Endometrial microvascular endothelial cells (primary cell): ENCODE results near the gene RC3H2. TPM values are rescaled to one million over a fixed set of nuclear protein-coding genes. Genes with fewer than 3 reads are reported as not detected.
"Not testable (repeated sequence)": the region's sequence is repeated elsewhere in the genome, so short reads cannot be mapped to it uniquely, and the experiment has no call there.

Experiments used
- in situ Hi-C: cut with HindIII; loops from 2 replicates; pipeline ENCODE4 v1.10.0; 2017; ENCODE audit warnings: low sequenced_read_pairs, low pct_unique_long_range_greater_than_20kb; ENCODE audit errors: inconsistent ontology term
- total RNA-seq: library from RNA; depleted of rRNA; stranded (reverse); fragments of >200 nt; gene quantifications from one replicate; pipeline ENCODE4 v1.2.3, GENCODE V29; 2015; ENCODE audit errors: inconsistent ontology term

RC3H2 gene
- total RNA-seq, 1 donor from 2014 or later, result 41.8 TPM

DNA sequence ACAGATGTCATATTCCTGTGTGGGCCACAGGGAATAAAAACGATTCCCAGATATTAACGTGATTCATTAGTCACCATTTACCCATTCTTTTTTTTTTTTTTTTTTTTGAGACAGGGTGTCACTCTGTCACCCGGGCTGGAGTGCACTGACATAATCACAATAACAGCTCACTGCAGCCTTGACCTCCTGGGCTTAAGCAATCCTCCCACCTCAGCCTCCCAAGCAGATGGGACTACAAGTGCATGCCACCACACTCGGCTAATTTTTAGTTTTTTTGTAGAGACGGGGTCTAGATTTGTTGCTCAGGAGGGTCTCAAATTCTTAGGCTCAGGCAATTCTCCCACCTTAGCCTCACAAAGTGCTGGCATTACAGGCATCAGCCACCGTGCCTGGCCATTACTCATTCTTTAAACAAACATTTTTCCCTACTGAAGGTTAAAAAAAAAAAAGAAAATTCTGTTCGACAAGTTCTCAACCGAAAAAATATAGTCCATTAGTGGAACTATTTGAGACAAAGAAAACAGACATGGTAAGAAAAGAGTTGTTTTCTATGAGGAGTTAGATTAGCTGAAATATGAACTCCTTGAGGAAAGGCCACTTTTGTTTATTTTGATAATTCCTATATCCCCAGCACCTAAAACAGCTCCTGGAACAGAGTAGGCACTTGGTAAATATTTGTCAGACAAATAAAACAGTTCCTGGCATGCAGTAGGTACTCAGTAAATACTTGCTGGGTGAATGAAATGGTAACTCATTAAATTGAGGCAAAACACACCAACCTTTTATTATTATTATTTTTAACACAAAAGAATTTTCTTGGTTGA, 44.6 kb downstream of the RC3H2 start:
- in situ Hi-C loops, result no loop called here

DNA sequence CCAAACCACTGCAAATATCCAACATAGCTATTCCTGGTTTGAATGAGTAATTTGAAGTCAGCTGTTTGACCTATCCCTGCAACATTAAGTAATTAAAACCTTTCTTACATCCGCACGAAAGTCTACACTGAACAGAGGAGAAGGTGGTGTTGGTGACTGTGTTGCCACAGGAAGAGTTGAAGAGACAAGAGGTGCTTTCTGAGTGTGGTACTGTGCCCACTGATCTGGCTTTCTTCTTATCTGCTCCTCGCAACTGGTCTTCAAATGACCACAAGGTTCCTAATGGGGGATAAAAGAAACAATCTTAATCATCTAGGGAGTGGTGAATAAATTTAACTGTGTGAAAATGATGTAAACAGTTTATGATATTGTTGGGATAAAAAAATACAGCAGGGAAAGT, 47.3 kb downstream of the RC3H2 start:
- in situ Hi-C loops, result no loop called here

DNA sequence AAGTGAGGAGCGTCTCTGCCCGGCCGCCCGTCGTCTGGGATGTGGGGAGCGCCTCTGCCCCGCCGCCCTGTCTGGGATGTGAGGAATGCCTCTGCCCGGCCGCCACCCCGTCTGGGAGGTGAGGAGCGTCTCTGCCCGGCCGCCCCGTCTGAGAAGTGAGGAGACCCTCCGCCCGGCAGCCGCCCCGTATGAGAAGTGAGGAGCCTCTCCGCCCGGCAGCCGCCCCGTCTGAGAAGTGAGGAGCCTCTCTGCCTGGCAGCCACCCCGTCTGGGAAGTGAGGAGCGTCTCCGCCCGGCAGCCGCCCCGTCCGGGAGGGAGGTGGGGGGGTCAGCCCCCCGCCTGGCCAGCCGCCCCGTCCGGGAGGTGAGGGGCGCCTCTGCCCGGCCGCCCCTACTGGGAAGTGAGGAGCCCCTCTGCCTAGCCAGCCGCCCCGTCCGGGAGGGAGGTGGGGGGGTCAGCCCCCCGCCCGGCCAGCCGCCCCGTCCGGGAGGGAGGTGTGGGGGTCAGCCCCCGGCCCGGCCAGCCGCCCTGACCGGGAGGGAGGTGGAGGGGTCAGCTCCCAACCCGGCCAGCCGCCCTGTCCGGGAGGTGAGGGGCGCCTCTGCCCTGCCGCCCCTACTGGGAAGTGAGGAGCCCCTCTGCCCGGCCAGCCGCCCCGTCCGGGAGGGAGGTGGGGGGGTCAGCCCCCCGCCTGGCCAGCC, 52.9 kb downstream of the RC3H2 start:
- in situ Hi-C loops, result not testable (repeated sequence)

DNA sequence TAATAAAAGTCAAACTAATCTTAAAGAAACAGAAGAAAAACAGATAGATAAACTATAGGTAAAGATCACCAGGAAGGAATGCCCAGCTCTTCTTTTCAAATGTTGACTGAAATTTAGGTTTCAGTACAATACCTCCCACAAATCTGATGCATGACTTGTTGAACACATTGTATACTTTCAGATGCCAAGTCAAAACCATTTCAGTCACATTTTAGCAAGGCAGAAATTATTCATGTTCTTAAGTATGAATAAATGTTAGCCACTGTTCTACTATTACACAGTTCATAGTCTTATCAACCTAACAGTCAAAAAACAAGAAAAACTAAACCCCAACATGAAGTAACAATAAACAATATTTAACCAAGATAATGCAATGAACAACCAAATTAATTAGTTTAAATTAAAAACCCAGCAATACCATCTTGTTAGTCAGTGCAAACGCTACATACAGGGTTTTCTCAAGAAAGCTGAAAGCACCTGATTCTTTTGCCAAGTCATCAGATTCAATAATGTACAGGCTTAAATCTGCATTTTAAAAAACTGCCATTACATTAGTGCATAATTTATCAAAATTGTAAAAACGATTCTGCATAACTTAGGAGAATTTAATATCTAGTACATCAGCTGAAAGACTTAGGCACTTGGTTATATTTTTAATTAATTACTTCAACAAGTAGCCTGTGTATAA, 56.8 kb downstream of the RC3H2 start:
- in situ Hi-C loops, result no loop called here

DNA sequence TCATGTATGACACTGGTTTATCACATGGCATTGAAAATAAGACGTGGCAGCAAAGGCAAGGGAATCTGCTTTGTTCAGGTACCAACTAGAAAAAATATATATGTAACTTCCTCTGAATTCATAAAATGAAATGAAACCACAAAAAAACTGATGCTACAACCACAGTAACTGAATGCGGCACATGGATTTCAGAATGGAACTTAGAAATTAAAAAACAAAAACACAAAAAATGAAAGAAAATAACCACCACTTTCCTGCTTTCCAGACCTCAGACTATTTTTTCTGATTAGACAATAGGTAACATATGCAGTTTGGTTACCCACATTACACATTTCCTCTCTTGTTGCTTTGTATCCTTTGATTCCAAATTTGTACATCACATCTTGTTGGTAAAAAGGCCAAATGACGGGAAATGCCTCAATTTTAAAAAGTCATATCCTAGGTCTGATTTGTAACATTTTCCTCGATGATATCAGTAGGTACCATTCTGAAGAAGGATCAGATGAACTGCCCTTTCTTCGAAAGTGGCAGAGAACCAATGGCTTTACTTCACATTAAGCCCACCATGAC, 58.7 kb downstream of the RC3H2 start:
- in situ Hi-C loops, result no loop called here

DNA sequence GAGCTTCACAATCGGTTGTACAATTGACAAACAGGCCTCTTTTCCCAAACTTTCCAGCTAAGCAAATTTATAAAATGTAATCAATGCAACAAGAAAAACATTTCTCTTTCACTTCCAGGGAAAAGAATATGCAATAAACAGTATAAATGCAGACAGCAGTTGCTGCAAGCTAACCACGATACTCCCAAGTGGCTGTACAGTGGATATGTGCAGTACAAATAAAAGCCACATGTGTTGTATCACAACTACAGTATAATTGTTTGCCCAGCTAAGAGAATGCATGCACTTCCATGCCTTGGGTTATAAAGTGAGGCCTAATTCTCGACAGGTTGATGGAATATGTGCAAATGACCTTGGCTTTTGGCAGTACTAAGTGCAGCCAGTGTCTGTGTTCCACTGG, 60.0 kb downstream of the RC3H2 start:
- in situ Hi-C loops, result no loop called here

DNA sequence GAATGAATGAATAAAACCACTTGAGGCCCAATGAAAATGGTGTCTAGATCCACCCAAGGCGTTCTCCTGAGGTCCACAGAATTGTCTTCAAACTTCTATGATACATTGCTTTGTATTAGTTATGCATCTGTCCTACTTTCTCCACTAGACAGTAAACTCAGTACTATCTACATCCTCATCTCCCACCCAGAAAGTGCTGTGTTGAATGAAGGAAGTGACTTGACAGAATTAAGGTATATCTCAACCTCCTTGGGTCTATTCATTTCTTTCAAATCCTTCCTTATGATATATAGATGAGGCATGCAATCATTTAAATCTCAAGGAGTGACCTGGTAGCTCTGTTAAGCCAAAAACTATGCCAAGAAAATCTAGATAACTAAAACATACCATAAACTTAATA, 61.0 kb downstream of the RC3H2 start:
- in situ Hi-C loops, result no loop called here

DNA sequence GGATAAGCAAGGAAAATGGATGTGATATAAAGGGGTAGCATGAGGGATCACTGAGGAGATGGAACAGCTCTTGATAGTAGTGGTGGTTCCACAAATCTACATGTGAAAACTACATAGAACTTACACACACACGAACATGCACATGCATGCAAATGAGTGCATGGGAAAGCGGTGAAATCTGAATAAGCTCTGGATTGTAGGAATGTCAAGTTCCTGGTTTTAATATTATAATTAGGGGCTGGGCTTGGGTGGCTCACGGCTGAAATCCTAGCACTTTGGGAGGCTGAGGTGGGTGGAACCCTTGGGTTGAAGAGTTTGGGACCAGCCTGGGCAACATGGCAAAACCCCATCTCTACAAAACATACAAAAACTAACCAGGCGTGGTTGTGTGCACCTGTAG, 63.7 kb downstream of the RC3H2 start:
- in situ Hi-C loops, result no loop called here

DNA sequence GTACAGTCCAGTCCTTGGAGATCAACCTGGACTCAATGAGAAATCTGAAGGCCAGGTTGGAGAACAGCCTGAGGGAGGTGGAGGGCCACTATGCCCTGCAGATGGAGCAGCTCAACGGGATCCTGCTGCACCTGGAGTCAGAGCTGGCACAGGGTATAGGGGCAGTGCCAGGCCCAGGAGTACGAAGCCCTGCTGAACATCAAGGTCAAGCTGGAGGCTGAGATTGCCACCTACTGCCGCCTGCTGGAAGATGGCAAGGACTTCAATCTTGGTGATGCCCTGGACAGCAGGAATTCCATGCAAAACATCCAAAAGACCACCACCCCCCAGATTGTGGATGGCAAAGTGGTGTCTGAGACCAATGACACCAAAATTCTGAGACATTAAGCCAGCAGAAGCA, 66.7 kb downstream of the RC3H2 start:
- in situ Hi-C loops, result not testable (repeated sequence)

DNA sequence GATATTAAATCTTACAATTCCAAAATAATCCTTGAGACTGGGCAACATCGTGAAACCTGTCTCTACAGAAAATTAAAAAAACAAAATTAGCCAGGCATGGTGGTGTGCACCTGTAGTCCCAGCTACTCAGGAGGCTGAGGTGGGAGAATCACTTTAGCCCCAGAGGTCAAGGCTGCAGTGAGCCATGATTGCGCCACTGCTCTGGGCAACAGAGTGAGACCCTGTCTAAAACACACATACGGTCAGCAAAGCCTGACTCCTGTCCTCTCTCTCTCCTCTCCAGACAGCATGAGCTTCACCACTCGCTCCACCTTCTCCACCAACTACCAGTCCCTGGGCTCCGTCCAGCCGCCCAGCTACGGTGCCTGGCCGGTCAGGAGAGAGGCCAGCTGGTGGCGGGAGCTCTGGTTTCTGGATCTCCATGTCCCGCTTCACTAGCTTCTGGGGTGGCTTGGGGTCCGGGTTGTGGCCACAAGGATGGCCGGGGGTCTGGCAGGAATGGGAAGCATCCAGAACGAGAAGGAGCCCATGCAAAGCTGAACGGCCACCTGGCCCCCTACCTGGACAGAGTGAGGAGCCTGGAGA, 67.8 kb downstream of the RC3H2 start:
- in situ Hi-C loops, result no loop called here

DNA sequence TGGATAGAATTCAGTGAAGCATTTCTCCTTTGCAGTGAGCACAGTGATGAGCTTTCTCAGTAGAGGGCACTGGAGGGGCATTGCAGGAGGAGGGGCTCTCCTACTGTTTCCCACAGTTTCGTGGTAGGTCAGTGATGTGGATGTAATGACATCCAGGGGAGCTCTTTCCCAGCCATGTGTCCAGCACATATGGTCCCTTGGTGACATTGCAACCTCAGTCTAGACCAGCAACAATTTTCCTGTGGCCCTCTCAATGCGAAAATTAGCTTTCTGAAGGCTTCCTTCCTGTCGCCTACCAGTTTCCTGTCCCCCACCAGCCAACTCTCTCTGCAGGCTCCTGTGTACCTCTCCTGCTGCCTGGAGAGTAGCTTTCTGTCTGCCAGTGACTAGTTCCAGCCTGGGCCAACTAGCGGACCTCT, 69.8 kb downstream of the RC3H2 start:
- in situ Hi-C loops, result no loop called here

DNA sequence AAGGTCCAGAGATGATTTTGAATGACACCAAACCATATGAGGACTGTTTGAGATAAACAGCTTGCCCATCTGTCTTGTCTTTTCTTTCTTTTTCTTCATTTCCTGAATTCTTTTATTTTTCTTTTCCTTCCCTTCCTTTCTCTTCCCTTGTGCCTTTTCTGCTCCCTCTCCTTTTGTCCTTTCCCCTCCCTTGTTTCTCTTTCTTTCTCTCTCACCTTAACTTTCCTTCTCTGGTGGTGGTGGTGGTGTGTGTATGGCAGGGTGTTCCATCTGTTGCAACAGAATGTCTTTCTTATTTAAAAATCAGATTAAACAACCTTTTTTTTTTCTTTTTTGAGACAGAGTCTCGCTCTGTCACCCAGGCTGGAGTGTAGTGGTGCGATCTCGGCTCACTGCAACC, 73.0 kb downstream of the RC3H2 start:
- in situ Hi-C loops, result no loop called here

DNA sequence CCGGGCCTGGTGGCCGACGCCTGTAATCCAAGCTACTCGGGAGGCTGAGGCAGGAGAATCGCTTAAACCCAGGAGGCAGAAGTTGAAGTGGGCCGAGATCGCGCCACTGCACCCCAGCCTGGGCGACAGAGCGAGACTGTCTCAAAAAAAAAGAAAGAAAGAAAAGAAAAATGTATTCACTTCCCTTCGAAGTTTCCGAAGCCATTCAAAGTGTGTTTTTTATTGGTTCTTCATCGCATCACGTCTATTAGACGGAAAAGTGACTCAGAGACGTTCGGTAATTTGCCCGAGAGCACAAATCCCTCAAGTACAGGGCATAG, 76.2 kb downstream of the RC3H2 start:
- in situ Hi-C loops, result not testable (repeated sequence)

DNA sequence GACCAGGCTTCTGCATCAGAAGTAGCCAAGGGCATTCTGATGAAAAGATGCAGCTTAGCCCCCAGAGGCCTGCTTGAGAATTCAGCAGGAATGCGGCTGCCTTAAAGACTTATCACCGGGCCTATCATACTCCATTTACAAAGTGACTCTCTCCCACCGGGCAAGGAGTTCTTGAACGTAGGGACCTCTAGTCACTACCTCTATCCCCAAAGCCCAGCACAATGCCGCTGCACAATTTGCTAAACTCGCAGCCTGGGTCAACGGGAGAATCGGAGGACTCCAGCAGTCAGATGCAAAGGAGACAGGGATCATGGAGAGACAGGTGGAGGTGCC, 77.4 kb downstream of the RC3H2 start:
- in situ Hi-C loops, result no loop called here

DNA sequence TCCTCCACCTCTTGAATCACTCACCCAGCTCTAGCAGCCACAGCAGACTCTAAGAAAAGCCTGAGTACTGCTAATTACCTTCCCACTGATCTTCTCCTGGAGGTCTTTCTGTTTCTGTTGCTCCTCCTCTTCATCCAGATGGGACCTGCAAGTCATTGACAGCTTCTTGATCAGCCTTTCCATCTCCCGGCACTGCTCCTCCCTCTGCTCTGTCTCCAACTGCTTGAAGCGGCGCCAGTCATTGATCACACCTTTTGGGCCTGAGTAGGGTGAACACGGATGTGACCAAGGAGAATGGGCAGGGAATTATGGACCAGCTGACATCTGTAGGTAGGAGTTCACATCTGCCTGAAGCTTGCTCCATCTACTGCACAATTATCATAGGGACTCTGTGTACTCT, 82.2 kb downstream of the RC3H2 start:
- in situ Hi-C loops, result loop anchor here (25.0 kb wide), 1 partner anchor 361 kb away; no protein-coding TSS in a partner anchor

DNA sequence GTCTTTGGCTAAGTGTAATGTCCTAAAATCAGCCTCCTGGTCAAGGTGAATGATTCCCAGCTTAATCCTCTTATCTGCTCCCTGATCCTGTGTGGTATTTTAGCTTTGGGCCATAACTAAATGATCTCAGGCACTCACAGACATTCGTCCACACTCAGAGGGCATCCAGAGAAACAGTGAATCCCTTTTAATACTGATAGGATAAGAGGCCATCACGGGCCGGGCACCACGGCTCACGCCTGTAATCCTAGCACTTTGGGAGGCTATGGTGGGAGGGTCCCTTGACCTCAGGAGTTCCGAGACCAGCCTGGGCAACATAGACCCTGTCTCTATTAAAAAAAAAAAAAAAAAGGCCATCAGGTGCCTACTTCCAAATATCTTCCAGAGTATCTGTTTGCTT, 83.1 kb downstream of the RC3H2 start:
- in situ Hi-C loops, result loop anchor here (25.0 kb wide), 1 partner anchor 360 kb away; no protein-coding TSS in a partner anchor

DNA sequence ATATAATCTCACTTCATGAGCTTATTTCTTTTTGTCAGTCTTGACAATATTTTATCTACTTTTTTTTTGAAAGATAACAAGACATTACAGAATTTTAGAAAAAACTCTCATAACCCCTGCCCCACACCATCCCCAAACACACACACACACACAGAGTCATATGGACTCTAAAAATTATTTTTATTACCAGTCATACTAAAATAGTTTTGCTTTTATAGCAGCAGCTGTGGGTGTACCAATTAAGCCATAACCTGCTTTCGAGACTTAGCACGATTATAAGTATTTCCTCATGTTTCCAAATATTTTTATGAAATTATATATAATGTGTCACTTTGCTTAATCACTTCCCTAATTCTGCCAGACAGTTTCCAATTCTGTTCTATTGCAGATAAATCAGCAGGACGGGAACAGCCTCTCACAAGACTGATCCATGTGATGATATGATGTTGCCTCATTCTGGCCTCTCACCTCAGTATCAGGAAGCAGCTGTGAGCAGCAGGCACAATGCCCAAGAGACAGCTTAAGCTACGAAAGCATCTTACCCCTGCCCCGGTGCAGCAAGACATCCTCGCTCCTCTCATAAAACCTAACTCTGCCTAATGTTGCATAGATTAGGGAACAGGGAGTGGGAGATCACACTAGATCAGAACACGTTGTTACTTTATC, 83.7 kb downstream of the RC3H2 start:
- in situ Hi-C loops, result loop anchor here (25.0 kb wide), 1 partner anchor 359 kb away; no protein-coding TSS in a partner anchor

DNA sequence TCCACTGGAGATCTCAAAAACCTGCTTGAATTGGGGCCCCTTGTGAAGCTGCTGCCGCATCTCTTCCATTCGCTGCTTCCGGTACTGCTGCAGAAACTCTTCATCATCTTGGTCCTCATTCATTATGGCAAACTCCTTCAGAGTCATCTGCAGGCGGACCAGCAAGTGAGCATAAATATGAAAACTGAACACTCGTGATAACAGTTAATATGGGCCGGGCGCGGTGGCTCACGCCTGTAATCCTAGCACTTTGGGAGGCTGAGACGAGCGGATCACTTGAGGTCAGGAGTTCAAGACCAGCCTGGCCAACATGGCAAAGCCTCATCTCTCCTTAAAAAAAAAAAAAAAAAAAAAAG, 84.7 kb downstream of the RC3H2 start:
- in situ Hi-C loops, result loop anchor here (25.0 kb wide), 1 partner anchor 358 kb away; no protein-coding TSS in a partner anchor
